CD4-positive, alpha-beta memory T cell (primary cell): ENCODE measurements around the gene ATN1. TPM values are rescaled to one million over a fixed set of nuclear protein-coding genes. Genes with fewer than 3 reads are reported as not detected.
"Not testable (repeated sequence)": the region's sequence is repeated elsewhere in the genome, so short reads cannot be mapped to it uniquely, and the experiment has no call there.

Experiments
- CTCF ChIA-PET: fragments of 350-600 bp; sonication (Branson Sonifier 250); formaldehyde crosslinking; loops from one replicate; lab custom pipeline; 2021; ENCODE audit warnings: inconsistent platforms; ENCODE audit not compliant: partially characterized antibody; lab: Charles Lee
- POLR2A ChIA-PET: fragments of 350-600 bp; sonication (Branson Sonifier 250); formaldehyde crosslinking; loops from one replicate; lab custom pipeline; 2021; ENCODE audit not compliant: partially characterized antibody; lab: Charles Lee
- DNase-seq, 5 donors: peaks; one replicate each; pipeline versions ENCODE4 v3.0.0 to v3.0.0-alpha.2; 2020 to 2022; ENCODE audit warnings: mixed read lengths in 1 of 5
- H3K27ac ChIP-seq: one replicate; pipeline ENCODE4 v1.7.0; 2013; ENCODE audit warnings: low read depth, low read length
- H3K27me3 ChIP-seq: 2 replicates; pipeline ENCODE4 v1.7.0; 2013; ENCODE audit warnings: mild to moderate bottlenecking, low read length, moderate library complexity; ENCODE audit not compliant: insufficient read depth
- H3K36me3 ChIP-seq: 2 replicates; pipeline ENCODE4 v1.7.0; 2013; ENCODE audit warnings: mild to moderate bottlenecking, low read length, moderate library complexity; ENCODE audit not compliant: insufficient read depth
- H3K4me1 ChIP-seq: 2 replicates; pipeline ENCODE4 v1.7.0; 2013; ENCODE audit warnings: mild to moderate bottlenecking, low read length, moderate library complexity; ENCODE audit not compliant: insufficient read depth
- H3K4me3 ChIP-seq, 2 donors: one replicate each; pipeline ENCODE4 v1.7.0; 2013; ENCODE audit warnings: low read length in 2 of 2, mild to moderate bottlenecking in 1 of 2
- H3K9me3 ChIP-seq, 2 donors: one replicate each; pipeline ENCODE4 v1.7.0; 2013; ENCODE audit warnings: low read length in 2 of 2, control low read depth in 1 of 2; ENCODE audit not compliant: control insufficient read depth in 1 of 2
- H3K27ac Mint-ChIP-seq, 7 donors: one replicate each; pipeline ENCODE4 v1.8.0; 2020 to 2021; ENCODE audit warnings: mixed read lengths in 7 of 7, mild to moderate bottlenecking in 6 of 7, inconsistent platforms in 3 of 7, moderate library complexity in 3 of 7
- H3K27me3 Mint-ChIP-seq, 2 donors: one replicate each; pipeline ENCODE4 v1.8.0; 2020 to 2021; ENCODE audit warnings: mixed read lengths in 2 of 2
- H3K36me3 Mint-ChIP-seq, 2 donors: one replicate each; pipeline ENCODE4 v1.8.0; 2020 to 2021; ENCODE audit warnings: mixed read lengths in 2 of 2, inconsistent platforms in 1 of 2, mild to moderate bottlenecking in 1 of 2
- H3K4me1 Mint-ChIP-seq, 4 donors: one replicate each; pipeline ENCODE4 v1.8.0; 2020 to 2021; ENCODE audit warnings: mixed read lengths in 4 of 4, mild to moderate bottlenecking in 1 of 4
- H3K4me3 Mint-ChIP-seq, 8 donors: one replicate each; pipeline ENCODE4 v1.8.0; 2020 to 2021; ENCODE audit warnings: mixed read lengths in 8 of 8, mild to moderate bottlenecking in 7 of 8, moderate library complexity in 6 of 8, inconsistent platforms in 3 of 8
- H3K9me3 Mint-ChIP-seq, 8 donors: one replicate each; pipeline ENCODE4 v1.8.0; 2020 to 2021; ENCODE audit warnings: mixed read lengths in 8 of 8, mild to moderate bottlenecking in 5 of 8, inconsistent platforms in 3 of 8, moderate library complexity in 1 of 8
- intact Hi-C: fragments of 100-400 bp; cut with micrococcal nuclease; formaldehyde crosslinking; loops from one replicate; pipeline ENCODE4 v1.15.1; 2023
- polyA plus RNA-seq, 2 donors: library from polyadenylated mRNA; unstranded; fragments of 300-500 nt; fragmentation: Illumina TruSeq; gene quantifications; one replicate each; pipeline ENCODE4 v1.2.3, GENCODE V29; 2021
- total RNA-seq, 2 experiments: library from RNA; stranded (reverse); gene quantifications; one replicate each; pipeline ENCODE4 v1.2.3, GENCODE V29; 2021

ATN1 gene
- total and polyA plus RNA-seq, 4 experiments from 2014 or later, result 0.16 to 33.0 (median 16.7) TPM

DNA sequence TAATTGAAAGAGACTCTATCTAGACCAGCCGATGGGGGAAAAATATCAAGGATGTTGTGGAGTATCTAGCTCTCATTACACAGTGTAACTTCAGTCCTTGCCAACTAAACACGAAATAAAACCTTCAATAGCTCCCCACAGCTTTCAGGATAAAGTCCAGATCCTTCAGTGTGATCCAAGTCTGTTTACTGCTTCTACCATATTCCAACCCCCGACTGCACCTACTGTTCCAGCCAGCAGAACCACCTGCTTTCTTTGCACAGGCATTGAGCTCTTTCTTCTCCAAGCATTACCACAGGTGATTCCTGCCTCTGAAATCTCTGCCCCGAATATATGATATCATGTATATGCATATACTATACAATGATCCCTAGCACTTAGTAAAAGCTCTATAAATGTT, 25.3 kb upstream of the ATN1 start:
- peak overlapping the region in 3 of 7 donors; percentile 10 to 65 (median 40) for H3K27ac Mint-ChIP-seq
- Histone ChIP-seq H3K4me1 (peaks cover 19% of the 10 kb centered on the region), H3K9me3 (no peaks in the 10 kb centered on the region), H3K27ac (no peak overlapping the region), H3K36me3 (no peaks in the 10 kb centered on the region), H3K27me3 (no peaks in the 10 kb centered on the region), H3K4me3 (no peak overlapping the region)
- H3K4me1 Mint-ChIP-seq, result peaks cover 0 to 10% (median 8%) of the 10 kb centered on the region in 4 donors
- no peak for DNase-seq
- H3K9me3 Mint-ChIP-seq, result no peaks in the 10 kb centered on the region
- H3K4me3 Mint-ChIP-seq, result no peak overlapping the region
- H3K27me3 Mint-ChIP-seq, result no peaks in the 10 kb centered on the region
- intact Hi-C loops, result no loop called here
- CTCF ChIA-PET, result interaction anchor here (1.1 to 1.9 kb wide), 9 partner anchors 10 to 81 kb away, joined by 3 to 9 read pairs (median 4); partner anchors contain the start of gene SPSB2
- POLR2A ChIA-PET, result interaction anchor here (0.9 to 1.6 kb wide), 3 partner anchors 11 to 29 kb away, joined by 3 to 11 read pairs (median 3); partner anchors contain the start of genes ENO2 and SPSB2
- H3K36me3 Mint-ChIP-seq, result no peaks in the 10 kb centered on the region

- intact Hi-C loops, result loop anchor here (1.0 to 2.0 kb wide), 6 partner anchors 11 to 67 kb away; partner anchors contain the start of genes EMG1, ENO2, PHB2 and SPSB2
- no peaks in the 10 kb centered on the region for H3K36me3 ChIP-seq
- H3K9me3 ChIP-seq, result no peaks in the 10 kb centered on the region
- H3K27ac Mint-ChIP-seq, result no peak overlapping the region
- H3K27me3 Mint-ChIP-seq, result no peaks in the 10 kb centered on the region
- H3K4me3 ChIP-seq, result no peak overlapping the region
- no peaks in the 10 kb centered on the region for H3K27me3 ChIP-seq
- H3K27ac ChIP-seq, result peak overlapping the region; percentile 86
- H3K36me3 Mint-ChIP-seq, result no peaks in the 10 kb centered on the region
- peaks cover 0 to 10% (median 8%) of the 10 kb centered on the region in 4 donors for H3K4me1 Mint-ChIP-seq
- peaks cover 19% of the 10 kb centered on the region for H3K4me1 ChIP-seq
- no peak for DNase-seq
- no peak overlapping the region for H3K4me3 Mint-ChIP-seq
- no peaks in the 10 kb centered on the region for H3K9me3 Mint-ChIP-seq
- ChIA-PET POLR2A (interaction anchor here (0.5 to 3.4 kb wide), 9 partner anchors 11 to 346 kb away, joined by 3 to 33 read pairs (median 10); partner anchors contain the start of genes ENO2 and SPSB2), CTCF (interaction anchor here (1.1 to 4.4 kb wide), 4 partner anchors 12 to 33 kb away, joined by 4 to 45 read pairs (median 10); partner anchors contain the start of gene SPSB2)
Observed at GRCh38 chr12:6903722-6904121, 24.0 kb upstream of the ATN1 start.

GRCh38 chr12:6904280-6905276, 23.2 kb upstream of the ATN1 start, which contains the start of gene LRRC23:
LRRC23 (plus strand) TSS chr12:6904822; CDS start chr12:6905634, 812 bp downstream.
- ChIA-PET CTCF (interaction anchor here (0.6 to 4.4 kb wide), 8 partner anchors 9 to 341 kb away, joined by 3 to 45 read pairs (median 4); partner anchors contain the start of genes C12orf57, ENO2, LPCAT3 and RNU7-1), POLR2A (interaction anchor here (0.6 to 3.4 kb wide), 16 partner anchors 10 to 370 kb away, joined by 3 to 33 read pairs (median 4); partner anchors contain the start of genes C12orf57, ENO2, GAPDH and LPCAT3)
- Mint-ChIP-seq H3K36me3 (no peaks in the 10 kb centered on the region), H3K4me1 (peaks cover 0 to 8% (median 6%) of the 10 kb centered on the region in 4 donors), H3K9me3 (no peaks in the 10 kb centered on the region), H3K27ac (no peak within 1 kb of the TSS), H3K4me3 (no peak within 1 kb of the TSS), H3K27me3 (no peaks in the 10 kb centered on the region)
- H3K27ac ChIP-seq, result peak within 1 kb of the TSS; percentile 86
- peaks cover 19% of the 10 kb centered on the region for H3K4me1 ChIP-seq
- H3K27me3 ChIP-seq, result no peaks in the 10 kb centered on the region
- peak within 1 kb of the TSS; percentile 74 to 95 for H3K4me3 ChIP-seq
- intact Hi-C loops, result loop anchor here (1.0 to 2.0 kb wide), 6 partner anchors 10 to 66 kb away; partner anchors contain the start of genes EMG1, ENO2, PHB2 and SPSB2
- H3K9me3 ChIP-seq, result no peaks in the 10 kb centered on the region
- H3K36me3 ChIP-seq, result no peaks in the 10 kb centered on the region
- DNase-seq, result peak; percentile 97 to 99 (median 98)

GRCh38 chr12:6905414-6906040, 22.2 kb upstream of the ATN1 start:
- Histone ChIP-seq H3K27ac (peak overlapping the region; percentile 86), H3K36me3 (no peaks in the 10 kb centered on the region), H3K4me3 (peak overlapping the region in 1 of 2 donors; percentile 74), H3K27me3 (no peaks in the 10 kb centered on the region), H3K4me1 (peaks cover 19% of the 10 kb centered on the region), H3K9me3 (no peaks in the 10 kb centered on the region)
- intact Hi-C loops, result loop anchor here (2.0 kb wide), 1 partner anchor 65 kb away; the partner anchor contains the start of genes EMG1 and PHB2
- Mint-ChIP-seq H3K36me3 (no peaks in the 10 kb centered on the region), H3K27ac (no peak overlapping the region), H3K27me3 (no peaks in the 10 kb centered on the region), H3K9me3 (no peaks in the 10 kb centered on the region), H3K4me1 (peaks cover 0 to 8% (median 3%) of the 10 kb centered on the region in 4 donors), H3K4me3 (no peak overlapping the region)
- DNase-seq, result no peak
- POLR2A ChIA-PET, result interaction anchor here (0.7 to 3.4 kb wide), 15 partner anchors 9 to 371 kb away, joined by 3 to 33 read pairs (median 5); partner anchors contain the start of genes C12orf57, ENO2, GAPDH and LPCAT3
- CTCF ChIA-PET, result interaction anchor here (0.8 to 4.4 kb wide), 8 partner anchors 9 to 202 kb away, joined by 3 to 45 read pairs (median 4); partner anchors contain the start of genes C12orf57, ENO2, LPCAT3 and RNU7-1

- H3K9me3 Mint-ChIP-seq, H3K4me3 ChIP-seq, H3K36me3 ChIP-seq, H3K27me3 ChIP-seq, H3K9me3 ChIP-seq, DNase-seq, intact Hi-C loops, H3K27ac ChIP-seq, H3K27me3 Mint-ChIP-seq, H3K27ac Mint-ChIP-seq, H3K4me3 Mint-ChIP-seq, H3K36me3 Mint-ChIP-seq: not testable (repeated sequence)
- ChIA-PET POLR2A (interaction anchor here (0.8 to 1.9 kb wide), 4 partner anchors 16 to 61 kb away, joined by 3 to 6 read pairs (median 4); no protein-coding TSS in a partner anchor), CTCF (interaction anchor here (0.7 to 4.4 kb wide), 7 partner anchors 10 to 39 kb away, joined by 3 to 45 read pairs (median 4); partner anchors contain the start of gene SPSB2)
- peaks cover 24% of the 10 kb centered on the region for H3K4me1 ChIP-seq
- peaks cover 7 to 10% (median 8%) of the 10 kb centered on the region in 4 donors for H3K4me1 Mint-ChIP-seq
Observed at GRCh38 chr12:6908141-6908540, 19.6 kb upstream of the ATN1 start.

GRCh38 chr12:6909421-6910145, 18.2 kb upstream of the ATN1 start:
- POLR2A ChIA-PET, result interaction anchor here (1.2 to 1.8 kb wide), 3 partner anchors 18 to 60 kb away, joined by 4 to 8 read pairs (median 7); partner anchors contain the start of gene SPSB2
- Histone ChIP-seq H3K4me1 (peaks cover 23% of the 10 kb centered on the region), H3K9me3 (no peaks in the 10 kb centered on the region), H3K27me3 (no peaks in the 10 kb centered on the region), H3K4me3 (no peak overlapping the region), H3K36me3 (no peaks in the 10 kb centered on the region), H3K27ac (no peak overlapping the region)
- Mint-ChIP-seq H3K4me1 (peaks cover 4 to 22% (median 15%) of the 10 kb centered on the region in 4 donors), H3K27ac (peak overlapping the region in 1 of 7 donors; percentile 82), H3K9me3 (peaks cover 0 to 3% (median 0%) of the 10 kb centered on the region in 8 donors), H3K27me3 (no peaks in the 10 kb centered on the region), H3K4me3 (no peak overlapping the region), H3K36me3 (peaks cover 0 to under 1% of the 10 kb centered on the region in 2 donors)
- DNase-seq, result no peak
- CTCF ChIA-PET, result interaction anchor here (0.7 to 1.6 kb wide), 6 partner anchors 17 to 76 kb away, joined by 3 to 5 read pairs (median 4); partner anchors contain the start of gene SPSB2
- intact Hi-C loops, result no loop called here
